ENCODE data around the gene RGPD8.
A peak's percentile ranks its signal among the peaks of the same experiment; 100 is the strongest.
"Not testable (repeated sequence)": the region's sequence is repeated elsewhere in the genome, so short reads cannot be mapped to it uniquely, and the experiment has no call there.

RGPD8 gene

DNA sequence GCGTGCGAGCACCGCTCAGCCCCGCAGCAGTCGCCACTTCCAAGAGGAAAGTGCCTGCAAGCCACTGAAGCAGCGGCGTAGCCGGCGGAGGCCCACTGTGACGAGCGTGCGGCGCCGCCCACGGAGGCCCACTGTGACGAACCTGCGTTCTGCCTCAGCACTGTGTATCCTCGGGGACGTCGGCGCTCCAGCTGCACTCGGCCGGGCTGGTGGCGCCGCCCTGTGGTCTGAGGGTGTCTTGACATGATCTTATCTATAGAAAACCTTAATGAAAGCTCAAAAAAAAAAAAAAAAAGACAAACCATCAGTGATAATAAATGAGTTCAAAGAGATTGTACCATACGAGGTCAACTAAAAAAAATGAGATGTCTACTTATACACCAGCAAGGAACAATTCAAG is at the start of gene RGPD8:
Gene RGPD8 (minus strand): TSS at position 166 of the 400 bp plus-strand sequence. CDS start 192 bp downstream, outside the sequence.
- not testable (repeated sequence) for DNase-seq

DNA sequence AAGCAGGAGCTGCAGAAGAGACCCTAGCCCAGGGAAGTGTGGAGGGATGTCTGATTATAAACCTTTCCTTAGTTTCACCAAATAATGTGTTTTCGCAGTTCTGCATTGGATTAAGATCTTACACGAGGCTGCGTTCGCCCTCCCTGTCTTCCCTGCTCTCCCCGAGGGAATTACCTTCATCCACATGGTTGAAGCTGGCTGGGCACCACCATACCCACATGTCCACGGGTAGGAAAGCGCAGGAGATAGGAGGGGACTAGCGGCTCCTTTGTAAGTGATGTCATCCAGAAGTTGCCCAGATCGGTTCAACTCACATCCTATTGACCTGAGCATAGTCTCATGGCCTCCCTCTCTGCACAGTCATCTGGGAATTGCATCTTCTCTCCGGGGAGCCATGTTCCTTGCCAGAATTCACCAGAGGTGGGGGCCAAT is 49.6 kb upstream of the RGPD8 start:
- no peak for DNase-seq

DNA sequence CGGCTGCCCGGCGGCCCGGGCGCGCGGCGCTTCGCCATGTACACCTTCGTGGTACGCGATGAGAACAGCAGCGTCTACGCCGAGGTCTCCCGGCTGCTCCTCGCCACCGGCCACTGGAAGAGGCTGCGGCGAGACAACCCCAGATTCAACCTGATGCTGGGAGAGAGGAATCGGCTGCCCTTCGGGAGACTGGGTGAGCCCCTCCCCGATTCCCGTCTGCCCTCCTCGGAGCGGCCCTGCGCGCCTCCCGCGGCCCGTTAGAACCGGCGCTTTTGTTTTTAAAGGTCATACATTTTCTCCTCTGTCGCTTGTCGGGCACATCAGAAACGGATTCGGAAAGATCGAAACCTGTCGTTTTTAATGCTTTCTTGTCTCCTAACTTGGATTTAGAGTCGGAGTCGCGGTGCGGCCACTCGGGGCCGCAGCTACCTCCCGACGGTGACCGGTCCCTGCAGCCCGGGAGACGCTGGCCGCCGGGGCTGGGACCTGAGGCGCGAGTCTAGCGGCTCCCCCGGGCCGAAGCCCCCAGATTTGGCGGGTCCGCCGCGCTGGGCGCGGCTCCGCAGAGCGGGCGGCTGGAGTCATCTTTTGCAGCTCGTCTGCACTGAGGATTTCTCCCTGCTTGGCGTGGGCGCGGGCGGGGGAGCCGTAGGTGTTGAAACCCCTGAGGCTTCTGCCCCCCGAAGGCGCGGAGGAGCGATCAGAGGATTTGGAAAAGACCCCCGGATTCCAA is 49.0 kb upstream of the RGPD8 start:
- peak in 1 of 2 experiments; percentile 49 for DNase-seq

DNA sequence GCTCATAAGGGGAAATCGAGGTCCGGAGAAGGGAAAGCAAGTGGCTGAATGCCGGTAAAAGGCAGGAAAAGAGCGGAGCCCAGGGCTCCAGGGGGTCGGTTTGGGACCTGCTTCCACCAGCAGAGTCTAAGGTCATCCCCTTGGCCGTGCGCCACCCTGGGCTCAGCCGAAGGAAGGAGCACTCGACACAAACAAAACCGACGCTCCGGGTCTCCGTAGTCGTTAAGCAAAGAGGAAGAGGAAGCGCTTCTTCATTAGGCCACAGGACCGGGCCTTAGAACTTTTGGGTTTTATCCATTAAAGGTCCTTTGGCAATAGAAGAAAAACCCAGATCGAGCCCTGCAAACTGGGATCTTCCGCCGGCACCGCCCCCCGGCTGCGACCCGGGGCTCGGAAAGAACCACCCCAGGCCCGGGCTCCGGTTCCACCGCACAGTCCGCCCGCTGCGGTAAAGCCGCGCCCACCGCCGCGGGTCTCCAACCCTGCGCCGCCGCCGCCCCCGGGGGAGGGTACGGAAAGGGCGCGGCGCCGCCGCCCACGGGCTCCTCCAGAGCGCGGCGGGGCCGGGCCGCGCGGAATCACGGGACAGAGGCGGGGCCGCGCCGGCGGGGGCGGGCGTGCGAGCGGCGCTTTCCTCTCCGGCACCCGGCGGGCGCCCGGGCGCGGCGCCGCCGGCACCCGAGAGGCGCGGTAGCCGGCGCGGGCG is 48.2 kb upstream of the RGPD8 start, which contains the start of gene TTL:
Gene TTL (plus strand): TSS at position 629 of the 706 bp plus-strand sequence. CDS start 189 bp downstream, outside the sequence.
- peak; percentile 32 to 71 for DNase-seq

DNA sequence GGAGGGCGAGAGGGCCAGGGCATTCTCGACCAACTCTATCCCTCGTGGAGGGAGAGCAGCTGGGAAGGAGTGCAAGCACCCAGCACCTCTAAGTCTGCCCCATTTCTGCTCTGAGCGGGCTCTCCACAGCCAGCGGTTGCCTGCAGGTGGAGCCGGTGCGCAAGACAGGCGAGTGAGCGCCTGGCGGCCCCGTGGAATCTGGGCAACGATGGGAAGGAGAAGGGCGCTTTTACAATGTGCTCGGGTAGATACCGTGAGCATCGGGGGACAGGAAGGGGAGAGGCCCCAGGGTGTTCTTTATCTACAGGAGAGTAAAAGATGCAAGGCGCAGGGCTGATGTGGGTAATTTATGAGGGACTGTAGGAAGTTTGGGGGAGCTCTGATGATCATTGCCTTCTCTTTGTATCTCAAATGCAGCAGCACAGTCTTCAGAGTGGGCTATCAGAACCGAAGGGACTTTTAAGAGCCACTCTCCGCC is 47.6 kb upstream of the RGPD8 start:
- peak; percentile 74 to 85 for DNase-seq

DNA sequence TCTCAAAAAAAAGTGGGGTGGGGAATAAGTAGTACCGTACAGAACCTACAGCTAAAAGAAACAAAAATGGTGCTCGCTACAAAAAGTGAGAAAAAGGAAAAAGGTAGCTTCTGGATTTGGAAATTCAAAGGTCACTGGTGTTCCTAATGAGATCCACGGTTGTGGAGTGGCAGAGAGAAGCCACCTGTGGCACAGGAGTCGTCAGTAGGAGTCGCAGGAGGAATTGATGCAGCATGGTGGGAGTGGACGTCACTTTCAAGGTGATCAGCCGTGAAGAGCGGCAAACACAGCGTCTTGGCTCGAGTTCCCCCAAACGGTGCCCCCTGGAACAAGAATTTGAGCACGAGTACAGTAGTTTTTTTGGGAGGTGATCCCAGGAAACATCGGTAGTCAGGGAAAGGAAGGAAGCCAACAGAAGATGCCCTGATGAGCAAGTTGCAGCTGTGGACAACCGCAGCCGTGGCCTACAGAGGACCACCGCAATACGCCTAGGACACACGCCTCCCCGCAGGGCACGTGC is 47.1 kb upstream of the RGPD8 start:
- DNase-seq: no peak

DNA sequence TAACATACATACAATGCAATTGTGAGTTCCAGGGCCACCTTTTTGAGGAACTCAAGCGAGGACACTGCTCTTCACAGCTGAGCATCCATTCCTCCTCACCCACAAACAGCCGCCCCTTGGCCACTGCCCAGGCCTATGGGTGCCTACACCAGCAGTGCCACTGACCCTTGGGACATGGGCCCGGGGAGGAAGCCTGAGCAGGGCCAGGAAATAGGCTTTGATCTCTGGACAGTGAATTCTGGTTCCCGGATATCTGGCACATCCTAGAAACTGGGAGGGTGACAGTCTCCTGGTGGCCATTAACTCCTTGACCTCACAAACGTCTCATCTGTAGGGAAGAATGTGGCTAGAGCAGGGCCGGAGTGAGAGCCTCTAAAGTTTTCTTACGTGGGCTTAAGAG is 43.0 kb upstream of the RGPD8 start:
- DNase-seq: no peak

DNA sequence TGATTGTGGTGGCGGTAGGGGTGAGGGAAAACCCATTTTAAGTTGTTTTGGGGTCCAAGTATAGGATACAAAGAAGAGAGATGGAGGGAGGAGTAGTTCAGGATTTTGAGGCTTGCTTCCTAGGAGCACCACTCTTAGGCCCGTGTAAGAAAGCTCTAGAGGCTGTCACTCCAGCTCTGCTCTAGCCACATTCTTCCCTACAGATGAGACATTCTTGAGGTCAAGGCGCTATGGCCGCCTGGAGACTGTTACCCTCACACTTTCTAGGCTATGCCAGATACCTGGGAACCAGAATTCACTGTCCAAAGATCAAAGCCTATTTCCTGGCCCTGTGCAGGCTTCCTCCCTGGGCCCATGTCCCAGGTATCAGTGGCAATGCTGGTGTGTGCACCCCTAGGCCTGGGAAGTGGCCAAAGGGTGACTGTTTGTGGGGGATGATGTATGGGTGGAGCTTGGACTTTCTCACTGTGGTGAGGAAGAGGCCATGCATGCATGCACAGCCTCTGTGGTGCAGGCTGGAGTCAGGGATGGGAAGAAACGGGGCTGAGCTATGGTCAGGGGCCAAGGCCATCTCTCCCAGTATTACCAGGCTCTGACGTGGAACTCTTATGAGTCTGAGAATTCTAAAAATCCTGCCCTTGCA is 41.5 kb upstream of the RGPD8 start:
- DNase-seq: no peak

DNA sequence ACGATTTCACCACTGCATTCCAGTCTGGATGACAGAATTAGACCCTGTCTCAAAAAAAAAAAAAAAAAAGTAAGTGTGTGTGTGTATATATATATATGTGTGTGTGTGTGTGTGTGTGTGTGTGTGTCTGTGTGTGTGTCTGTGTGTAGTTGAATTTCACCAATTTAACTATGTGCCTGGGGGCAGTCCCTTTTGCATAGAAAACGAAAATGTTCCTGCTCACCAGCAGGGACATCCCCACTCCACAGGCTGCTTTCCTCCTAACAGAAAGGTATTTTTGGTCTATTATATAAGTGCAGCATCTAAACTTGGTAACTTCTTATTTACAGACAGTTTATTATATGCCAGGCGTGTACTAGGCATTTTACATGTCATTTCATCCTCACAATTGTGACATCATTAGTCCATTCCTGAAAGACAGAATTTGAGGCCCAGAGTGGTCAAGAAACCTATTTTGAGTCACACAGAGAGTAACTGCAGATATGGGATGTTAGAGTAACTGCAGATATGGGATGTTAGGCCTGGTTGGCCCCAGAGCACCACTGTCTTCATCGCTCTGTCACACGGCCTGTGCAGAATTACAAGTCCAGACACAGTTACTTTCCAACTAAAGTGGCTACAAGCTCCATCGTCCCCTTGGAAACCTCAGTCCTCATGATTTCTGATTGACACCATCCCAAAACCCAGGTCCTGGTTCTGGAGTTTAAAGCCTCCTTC is 39.3 kb upstream of the RGPD8 start:
- DNase-seq: no peak

DNA sequence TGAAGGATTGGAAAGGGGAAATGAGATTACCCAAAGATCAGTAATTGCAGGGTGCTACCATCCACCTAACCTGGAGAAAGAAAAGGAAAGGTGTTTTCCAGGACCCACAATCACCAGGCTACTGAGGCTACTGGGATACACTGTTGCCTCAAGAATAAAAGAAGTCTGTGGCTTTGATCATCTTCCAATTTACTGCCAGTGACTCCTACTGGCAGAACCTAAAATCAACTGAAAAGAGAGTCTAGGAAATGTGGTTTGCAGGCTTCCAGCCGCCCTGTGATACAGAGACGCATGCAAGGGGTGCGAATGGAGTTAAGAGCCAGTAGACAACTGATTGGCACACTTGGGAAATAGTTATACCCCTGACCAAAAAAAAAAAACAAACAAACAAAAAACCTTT is 31.9 kb upstream of the RGPD8 start:
- DNase-seq: peak; percentile 3 to 29

DNA sequence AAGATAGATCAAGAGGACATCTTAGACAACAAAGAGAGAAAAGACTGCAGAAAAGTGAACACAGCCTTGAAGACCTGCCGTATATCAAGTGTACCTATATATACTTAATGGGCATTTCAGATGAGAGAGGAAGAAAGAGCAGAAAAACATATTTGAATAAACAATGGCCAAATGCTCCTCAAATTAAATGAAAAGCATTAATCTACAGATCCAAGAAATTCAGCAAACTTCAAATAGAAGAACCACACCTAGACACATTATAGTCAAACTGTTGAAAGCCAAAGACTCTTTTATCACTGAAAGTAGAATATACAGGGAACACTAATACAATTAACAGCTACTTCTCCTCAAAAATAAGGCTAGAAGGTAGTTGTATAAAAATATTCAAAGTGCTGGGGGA is 29.8 kb upstream of the RGPD8 start:
- DNase-seq: no peak

DNA sequence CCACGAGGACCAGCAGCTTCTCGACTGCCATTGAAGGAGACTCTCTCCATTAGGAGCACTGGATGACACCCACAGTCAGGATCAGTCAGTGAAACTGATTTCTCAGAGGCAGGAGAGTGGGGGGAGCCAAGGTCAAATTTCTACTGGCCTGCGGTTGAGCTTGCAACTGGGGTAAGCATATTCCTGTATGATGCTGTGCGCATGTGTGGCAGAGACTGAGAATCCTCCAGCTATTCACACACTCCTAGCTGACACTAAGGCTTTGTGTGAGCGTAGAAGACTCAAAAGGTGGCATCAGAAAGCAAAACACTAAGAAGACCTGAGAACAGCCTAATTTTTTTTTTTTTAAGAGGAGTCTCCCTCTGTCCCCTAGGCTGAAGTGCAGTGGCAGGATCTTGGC is 28.7 kb upstream of the RGPD8 start:
- DNase-seq: no peak

DNA sequence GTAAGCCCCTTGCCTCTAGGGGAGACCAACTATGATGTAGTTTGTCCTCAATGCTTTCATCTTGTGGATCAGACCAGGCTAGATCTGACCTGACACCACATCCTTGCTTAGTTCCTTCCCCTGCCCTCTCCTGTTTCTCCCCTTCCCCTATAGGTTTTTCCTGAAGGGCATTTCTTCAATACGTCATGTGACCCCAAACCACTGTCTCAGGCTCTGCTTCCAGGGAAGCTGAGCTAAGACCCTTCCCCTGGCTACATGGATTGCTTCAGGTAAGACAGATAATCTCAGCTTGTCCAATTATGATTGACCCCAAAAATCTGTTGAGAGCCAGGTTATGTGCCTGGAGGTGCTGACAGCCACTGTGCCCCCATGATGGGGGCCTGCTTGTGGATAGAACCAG is 25.9 kb upstream of the RGPD8 start:
- DNase-seq: no peak

DNA sequence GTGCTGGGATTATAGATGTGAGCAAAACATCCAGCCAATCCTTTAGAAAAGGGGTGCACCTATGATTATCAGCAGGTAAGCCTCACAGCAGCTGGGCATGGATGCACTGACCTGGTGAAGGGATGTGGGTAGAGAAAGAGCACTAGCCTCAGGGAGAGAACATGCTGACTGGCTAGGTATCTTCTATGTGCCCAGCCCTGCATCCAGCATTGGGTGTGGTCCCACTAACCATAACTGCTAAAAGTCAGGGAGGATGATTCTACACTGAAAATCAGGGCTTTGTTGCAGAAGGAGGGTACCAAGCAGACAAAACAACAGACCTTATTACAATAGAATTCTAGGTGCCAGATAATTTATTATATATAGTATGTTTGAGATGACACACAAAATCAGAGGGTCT is 21.1 kb upstream of the RGPD8 start:
- no peak for DNase-seq

DNA sequence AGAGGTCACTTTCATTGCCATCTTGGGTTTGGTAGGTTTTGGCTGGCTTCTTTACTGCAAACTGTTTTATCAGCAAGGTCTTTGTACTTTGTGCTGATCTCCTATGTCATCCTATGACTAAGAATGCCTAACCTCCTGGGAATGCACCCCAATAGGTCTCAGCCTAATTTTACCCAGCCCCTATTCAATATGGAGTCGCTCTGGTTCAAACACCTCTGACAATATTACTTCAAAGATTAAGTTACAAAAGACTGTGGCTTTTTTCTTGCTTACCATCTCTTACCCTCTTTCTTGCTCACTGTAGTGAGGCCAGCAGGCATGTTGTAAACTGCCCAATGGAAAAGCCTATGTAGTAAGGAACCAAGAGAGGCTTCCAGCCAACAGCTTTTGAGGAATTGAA is 17.9 kb upstream of the RGPD8 start:
- DNase-seq: no peak

DNA sequence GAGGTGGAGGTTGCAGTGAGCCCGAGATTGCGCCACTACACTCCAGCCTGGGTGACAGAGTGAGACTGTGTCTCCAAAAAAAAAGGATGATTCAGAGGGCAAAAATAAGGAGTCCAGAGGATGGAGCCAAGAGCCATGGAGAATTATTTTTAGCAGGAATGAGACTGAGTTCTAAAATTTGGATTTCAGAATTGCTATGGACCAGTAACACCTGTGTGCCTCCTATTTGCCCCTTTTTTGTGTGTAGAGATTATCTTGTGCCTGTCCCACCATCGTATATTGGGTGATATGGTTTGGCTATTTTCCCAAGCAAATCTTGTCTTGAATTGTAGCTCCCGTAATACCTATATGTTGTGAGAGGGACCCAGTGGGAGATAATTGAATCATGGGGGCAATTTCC is 16.4 kb upstream of the RGPD8 start:
- no peak for DNase-seq

DNA sequence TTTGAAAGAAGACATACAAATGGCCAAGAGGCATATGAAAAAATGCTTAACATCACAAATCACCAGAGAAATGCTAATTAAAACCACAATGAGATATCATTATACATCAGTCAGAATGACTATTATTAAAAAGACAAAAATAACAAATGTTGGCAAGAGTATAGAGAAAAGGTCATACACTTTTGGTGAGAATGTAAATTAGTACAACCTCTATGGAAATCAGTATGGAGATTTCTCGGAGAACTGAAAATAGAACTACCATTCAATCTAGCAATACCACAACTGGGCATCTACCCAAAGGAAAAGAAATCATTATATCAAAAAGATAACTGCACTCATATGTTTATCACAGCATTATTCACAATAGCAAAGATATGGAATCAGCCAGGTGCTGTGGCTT is 10.8 kb upstream of the RGPD8 start:
- not testable (repeated sequence) for DNase-seq

DNA sequence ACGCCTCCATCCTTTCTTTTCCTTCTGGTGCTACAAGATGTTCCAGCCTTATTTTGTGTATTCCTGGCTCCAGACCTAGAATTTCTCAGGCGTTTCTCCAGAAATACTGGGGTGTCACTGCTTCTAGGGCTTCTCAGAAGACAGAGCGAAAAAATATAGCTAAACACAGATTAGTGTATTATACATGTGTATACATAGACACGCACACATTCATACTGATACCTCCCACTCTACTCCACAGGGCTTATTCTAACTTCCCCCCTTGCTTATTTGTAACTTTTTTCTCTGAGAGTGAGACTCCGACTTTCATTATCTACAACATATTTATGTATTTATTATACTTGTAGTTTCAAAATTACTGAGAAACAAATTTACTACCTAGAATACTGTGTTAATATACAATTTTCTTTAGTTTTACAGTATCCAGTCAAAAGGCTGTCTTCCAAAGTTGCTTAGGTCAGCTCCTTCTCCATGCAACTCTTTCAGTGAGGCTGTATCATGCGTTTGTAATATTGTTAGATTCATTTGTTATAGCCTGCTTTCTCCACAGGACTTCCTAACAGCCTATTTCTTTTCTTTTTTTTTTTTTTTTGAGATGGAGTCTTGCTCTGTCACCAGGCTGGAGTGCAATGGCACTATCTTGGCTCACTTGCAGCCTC is 5.3 kb upstream of the RGPD8 start:
- DNase-seq: not testable (repeated sequence)

DNA sequence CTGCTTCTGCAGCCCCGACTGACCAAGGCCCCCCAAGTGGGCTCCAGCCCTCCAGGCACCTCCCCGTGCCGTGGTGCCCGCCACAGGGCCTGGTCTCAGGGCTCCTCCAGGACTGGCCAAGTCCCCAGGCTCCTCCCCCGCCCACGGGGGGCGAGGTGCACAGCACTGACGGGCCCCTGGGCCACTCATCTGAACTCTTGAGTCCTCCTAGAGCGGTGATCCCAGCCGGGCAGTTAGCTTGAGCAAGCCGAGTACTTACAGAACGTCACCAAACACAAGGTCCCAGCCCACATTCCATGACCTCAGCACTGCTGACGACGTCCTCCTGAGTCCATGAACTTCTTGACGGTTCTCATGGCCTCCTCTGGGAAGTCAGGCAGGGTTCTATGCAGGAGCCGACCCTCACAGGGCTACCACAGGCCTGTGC is 4.0 kb upstream of the RGPD8 start:
- DNase-seq: not testable (repeated sequence)

DNA sequence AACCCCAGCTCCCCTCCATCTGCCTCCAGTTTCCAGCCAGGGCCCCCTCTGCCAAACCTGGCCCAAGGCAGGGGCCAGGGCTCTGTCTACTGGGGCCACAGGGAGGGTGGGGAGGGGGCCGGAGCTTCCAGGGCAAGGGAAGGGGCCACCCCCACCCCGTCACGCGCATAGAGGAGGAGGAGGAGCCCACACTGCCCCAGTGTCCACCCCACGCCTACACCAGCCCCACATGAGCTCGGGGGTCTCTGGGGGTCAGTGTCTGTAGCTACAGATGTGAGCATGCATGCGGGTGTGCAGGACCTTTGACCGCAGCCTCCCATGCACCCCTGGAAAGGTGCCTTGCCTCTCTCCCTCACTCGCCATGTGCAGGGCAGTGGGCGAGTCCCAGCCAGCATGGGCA is 3.5 kb upstream of the RGPD8 start:
- not testable (repeated sequence) for DNase-seq

DNA sequence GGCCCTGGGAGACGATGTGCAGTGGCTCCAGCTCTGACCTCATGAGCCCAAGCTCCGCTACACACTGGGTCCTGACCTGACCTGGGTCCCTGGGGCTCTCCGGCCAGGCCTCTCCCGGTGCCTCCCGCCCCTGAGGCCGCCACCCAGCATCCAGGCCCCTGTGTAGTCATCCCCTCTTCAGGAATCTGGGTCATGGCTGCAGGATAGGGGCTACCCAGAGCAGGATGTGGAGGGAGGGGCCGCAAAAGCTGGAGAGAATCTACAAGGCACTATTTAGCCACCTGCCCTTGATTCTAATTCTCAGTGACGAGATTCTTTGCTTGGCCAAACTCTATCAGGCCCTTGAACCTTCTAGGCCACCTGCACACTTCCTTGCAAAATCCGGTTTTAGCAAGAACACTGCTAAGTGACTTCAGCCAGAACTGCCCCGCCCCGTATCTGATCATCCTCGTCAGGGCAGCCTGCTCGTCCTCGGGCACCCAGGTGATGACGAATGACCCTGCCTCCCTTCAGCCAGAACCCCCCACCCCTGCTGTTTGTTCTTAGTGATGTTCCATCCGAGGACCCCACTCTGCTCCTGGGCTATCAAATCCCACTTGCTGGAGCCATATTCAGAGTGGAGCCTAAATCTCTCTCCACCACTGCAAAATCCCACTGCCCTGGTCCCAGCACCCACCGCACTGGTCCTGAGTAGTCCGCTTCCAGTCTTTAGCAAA is 2.4 kb upstream of the RGPD8 start:
- DNase-seq: not testable (repeated sequence)
